Stimulated activated CD8-positive, alpha-beta memory T cell treated with anti-CD3 and anti-CD28 coated beads, Interleukin-15, amount 100 ng/mL, for 4 hours (primary cell): Measurements from ENCODE around the gene FIBCD1.

Experiments
- DNase-seq, 2 donors: peaks; one replicate each; pipeline ENCODE4 v3.0.0-alpha.2; 2020; ENCODE audit warnings: low read depth in 2 of 2

The FIBCD1 gene

DNA sequence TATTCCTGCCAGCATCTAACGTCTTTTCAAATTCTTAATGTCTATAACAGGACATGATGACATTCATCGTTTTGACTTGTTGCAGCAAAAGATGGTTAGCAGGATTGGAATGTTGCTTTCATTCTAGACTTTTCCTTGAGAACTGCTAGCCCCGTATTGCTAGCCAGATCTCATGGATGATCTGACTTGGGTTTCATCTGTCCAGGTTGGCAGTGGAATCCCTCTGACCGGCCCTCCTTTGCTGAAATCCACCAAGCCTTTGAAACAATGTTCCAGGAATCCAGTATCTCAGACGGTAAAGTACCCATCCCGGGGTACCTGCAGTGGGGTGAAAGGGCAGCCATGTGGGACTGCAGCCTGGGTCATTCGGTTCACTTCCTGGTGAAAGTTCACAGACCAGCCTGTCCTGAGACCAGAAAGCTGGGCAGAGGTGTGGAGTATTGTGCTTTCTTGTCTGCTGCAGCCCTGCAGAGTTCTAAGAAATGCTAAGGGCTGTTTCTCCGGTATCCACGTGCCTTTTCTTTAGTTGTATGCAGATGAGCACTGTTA is 59.1 kb downstream of the FIBCD1 start:
- DNase-seq = no peak

DNA sequence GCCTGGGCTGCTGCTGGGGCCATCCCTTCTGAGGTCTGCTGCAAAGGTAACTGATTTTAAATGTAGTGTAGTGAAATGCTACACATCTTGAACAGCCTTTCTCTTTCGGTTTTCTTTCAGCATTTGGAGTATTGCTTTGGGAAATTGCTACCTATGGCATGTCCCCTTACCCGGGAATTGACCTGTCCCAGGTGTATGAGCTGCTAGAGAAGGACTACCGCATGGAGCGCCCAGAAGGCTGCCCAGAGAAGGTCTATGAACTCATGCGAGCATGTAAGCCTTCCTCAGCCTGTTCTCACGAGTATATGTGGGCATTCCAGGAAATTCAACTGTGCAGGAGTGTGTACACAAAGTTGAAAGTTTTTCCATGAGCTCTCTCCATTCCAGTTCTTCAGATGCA is 60.8 kb downstream of the FIBCD1 start:
- DNase-seq = no peak

DNA sequence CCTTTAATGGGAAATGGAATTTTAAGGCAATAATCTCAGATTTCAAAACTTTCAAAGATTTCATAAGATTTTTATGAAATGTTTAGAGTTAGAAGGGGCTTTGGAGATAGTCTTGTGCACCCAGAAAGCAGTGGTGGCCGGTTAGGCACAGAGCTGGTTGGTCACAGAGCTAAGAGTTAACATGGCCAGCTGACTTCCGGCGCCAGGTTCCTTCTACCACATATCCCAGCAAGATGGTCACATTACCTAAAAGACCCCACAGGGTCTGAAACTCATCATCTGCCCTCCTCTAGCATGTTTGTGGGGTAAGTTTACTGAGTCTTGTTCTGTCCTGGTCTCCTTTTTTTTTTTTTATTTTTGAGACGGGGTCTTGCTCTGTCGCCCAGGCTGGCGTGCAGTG is 61.7 kb downstream of the FIBCD1 start:
- DNase-seq = no peak

DNA sequence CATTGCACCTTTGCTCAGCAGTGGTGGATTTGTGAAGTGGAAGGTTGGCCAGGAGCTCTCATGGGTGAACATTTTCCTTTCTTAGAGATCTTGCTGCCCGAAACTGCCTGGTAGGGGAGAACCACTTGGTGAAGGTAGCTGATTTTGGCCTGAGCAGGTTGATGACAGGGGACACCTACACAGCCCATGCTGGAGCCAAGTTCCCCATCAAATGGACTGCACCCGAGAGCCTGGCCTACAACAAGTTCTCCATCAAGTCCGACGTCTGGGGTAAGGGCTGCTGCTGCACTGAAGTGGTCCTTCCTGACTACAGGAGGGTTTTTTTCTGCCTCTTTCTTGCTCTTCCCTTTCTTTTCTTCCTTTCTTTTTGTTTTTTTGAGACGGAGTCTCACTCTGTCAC is 64.3 kb downstream of the FIBCD1 start:
- DNase-seq = no peak

DNA sequence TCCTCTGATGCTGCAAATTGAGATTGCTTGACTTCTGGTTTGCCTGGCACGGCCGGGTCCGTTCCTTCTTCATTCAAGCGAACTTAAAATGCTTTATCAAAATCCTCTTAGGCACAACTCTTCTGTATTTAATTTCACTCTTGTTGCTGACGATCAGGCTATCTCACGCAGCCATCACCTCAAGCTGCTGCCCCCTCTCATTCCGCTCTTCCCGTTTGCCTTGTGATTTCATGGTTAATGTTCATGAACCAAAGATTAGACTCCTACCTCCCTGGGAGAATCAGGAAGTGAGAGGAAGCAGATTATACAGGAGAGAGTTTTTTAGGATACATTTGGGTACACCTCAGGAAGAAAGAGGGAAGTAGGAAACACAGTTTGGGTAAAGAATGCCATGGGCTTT is 65.1 kb downstream of the FIBCD1 start:
- no peak for DNase-seq

DNA sequence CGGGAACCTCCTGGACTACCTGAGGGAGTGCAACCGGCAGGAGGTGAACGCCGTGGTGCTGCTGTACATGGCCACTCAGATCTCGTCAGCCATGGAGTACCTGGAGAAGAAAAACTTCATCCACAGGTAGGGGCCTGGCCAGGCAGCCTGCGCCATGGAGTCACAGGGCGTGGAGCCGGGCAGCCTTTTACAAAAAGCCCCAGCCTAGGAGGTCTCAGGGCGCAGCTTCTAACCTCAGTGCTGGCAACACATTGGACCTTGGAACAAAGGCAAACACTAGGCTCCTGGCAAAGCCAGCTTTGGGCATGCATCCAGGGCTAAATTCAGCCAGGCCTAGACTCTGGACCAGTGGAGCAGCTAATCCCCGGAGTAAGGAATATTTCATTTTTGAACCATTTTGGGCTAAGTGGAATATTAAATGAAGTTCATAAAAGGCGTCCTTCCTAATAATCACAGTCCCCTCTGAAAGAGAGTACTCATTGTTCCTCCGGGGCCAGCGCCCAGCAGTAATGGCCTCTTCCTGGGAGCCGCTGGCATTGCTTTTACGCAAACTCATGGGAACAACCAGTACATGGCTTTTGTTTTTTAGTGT is 66.0 kb downstream of the FIBCD1 start:
- no peak for DNase-seq

DNA sequence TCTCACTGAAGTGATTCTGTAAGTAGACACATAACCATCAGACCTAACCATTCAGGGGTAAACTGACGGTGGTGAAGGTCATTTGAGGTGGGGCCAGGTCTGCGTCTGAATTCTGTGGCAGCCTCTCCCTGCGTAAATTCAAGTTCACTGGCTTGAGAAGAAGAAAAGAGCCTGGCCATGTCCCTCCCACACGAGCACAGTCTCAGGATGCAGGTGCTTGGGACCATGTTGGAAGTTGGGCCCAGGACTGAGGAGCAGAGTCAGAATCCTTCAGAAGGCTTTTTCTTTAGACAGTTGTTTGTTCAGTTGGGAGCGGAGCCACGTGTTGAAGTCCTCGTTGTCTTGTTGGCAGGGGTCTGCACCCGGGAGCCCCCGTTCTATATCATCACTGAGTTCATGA is 66.5 kb downstream of the FIBCD1 start:
- no peak for DNase-seq

DNA sequence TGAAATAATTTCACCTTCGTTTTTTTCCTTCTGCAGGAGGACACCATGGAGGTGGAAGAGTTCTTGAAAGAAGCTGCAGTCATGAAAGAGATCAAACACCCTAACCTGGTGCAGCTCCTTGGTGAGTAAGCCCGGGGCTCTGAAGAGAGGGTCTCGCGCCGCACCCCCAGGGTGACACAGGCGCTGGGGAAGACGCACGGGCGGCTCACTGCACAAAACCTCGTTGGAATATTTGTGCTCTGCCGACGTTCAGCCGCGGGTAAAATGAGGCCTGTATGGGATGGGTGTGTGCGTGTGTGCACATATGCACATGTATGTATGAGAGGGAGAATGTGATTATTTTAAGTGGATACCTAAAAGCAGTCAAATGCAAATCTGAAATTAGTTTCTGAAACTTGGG is 67.0 kb downstream of the FIBCD1 start:
- no peak for DNase-seq

DNA sequence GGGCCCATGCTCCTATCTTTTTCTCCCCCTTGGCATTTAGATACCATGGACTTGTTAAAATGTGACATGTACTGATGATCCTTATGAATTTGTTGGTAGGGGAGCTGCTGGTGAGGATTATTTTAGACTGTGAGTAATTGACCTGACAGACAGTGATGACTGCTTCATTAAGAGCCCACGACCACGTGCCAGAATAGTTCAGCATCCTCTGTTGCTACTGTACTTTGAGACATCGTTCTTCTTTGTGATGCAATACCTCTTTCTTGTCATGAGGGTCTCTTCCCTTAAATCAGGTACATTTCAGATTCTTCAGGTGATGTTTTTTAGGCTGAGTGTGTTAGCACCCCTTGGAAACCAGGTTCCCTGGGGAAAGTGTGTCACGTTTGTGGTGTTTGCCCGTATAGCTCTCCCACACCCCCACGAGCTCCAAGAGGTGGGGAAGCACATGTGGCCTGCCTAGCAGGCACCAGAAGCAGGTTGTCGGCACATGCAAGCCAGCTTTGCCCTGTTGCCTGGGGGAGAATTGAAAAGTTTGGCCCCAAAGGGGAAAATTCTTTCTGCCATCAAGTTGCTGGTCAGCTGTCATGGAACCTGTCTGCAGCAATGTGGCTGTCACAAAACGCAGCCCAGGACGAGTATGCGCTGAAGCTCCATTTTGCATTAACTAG is 67.5 kb downstream of the FIBCD1 start:
- DNase-seq = no peak

DNA sequence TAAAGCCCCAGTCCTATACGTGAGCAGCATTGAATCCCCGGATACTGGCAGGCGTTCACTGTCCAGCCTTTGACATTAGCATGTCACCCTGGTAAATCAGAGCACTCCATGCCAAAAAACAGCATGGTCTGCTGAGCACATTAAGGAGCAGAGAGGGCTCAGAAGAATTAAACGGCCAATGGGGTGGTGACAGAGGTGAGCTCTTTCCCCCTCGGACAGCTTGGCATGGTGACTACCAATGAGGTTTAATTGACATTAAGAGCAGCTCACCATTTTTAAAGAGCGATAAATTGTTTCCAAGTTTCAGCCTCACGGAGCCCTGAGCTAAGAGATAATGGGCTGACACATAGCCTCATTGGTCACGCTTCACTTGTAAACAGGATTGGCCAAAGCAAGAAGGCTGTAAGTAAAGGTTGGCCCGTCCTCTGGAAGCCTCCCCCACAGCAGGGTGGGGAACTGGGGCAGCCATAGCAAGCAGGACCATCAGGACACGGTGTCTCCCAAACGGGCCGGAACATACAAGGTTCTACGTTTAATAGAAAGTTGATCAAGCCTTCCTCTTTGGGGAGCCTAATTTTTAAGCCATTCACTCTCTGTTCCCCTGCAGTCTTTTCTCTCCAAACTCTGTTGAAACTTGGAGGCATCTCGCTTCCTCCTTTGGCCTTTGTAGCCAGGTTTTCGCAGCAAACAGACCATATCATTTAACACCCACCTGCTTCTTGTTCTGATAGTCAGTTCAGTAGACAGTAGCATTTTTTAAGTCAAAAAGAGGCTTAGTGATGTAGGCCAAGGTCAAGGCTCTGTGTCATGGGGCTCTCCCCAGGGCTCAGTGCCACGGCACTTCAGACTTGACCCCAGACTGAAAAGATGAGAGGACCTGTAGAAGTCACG is 68.3 kb downstream of the FIBCD1 start:
- no peak for DNase-seq

DNA sequence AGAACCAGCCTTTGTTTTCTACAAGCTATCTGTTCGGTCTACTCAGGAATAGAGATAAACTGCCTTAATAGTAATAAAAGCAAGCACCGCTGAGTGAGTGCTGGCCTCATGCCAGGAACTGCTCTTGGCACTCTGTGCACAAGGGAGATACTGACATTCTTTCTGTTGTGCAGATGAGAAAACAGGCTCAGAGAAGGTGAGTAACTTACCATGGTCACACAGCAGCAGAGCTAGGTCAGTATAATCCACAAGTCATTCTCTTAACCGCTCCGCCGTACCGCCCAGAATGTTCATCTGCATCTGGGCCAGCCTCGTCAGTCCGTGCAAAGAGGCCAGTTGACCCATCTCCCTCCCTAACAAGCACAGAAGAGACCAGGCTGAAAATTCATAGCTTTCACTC is 69.8 kb downstream of the FIBCD1 start:
- no peak for DNase-seq

DNA sequence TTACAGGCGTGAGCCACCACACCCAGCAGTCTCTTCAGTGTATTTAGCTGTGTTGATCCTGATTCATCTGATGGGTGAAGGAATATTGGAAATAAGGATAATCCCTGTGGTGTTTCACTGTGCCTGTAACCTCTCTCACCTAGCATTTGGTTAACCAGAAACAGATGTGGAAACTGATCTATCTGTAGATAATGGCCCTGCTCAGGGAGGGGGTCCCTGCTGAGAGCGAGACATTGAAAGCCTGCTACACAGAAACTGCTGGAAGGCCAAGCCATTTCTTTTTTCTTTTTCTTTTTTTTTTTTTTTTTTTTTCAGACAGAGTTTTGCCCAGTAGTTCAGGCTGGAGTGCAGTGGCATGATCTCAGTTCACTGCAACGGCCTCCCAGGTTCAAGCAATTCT is 70.8 kb downstream of the FIBCD1 start:
- no peak for DNase-seq

DNA sequence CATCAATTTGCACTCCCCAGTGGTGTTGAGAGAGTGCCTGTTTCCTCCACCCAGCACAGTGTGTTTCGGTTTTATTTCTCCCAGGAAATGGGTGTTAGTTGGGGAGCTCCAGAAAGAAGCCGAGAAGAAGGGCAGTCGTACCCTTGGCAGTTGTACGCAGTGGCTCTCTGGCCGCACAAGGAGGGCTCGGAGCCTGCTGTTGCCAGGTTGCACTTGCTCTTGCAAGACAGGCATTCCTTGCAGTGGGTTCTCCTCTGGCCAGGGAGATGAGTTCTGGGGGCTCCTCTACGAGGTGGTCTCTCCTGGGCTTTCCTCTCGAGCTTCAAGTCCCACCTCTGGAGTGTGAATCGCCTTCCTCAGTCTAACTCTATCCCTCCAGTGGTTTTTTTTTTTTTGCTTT is 71.5 kb downstream of the FIBCD1 start:
- no peak for DNase-seq

DNA sequence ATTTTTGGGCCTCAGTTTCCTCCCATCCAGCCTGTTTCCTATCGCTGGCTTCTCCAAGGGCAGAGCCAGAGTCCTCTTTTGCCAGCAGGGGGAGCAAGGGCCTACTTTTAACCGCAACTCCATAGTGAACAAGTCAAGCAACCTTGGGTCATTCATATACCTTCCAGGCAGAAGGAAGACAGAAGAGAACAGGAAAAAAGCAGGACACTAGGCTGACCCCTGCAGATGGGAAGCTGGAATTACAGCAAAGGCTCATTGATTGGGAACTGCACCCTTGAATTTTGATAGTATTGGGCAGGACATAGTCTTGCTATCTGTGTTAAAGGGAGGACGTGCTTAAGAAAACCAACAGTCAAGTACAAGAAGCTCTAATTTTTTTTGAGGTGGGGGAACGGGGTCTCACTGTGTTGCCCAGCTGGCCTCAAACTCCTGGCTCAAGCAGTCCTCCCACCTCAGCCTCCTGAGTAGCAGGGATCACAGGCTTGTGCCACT is 72.5 kb downstream of the FIBCD1 start:
- peak in 1 of 2 donors; percentile 17 for DNase-seq

DNA sequence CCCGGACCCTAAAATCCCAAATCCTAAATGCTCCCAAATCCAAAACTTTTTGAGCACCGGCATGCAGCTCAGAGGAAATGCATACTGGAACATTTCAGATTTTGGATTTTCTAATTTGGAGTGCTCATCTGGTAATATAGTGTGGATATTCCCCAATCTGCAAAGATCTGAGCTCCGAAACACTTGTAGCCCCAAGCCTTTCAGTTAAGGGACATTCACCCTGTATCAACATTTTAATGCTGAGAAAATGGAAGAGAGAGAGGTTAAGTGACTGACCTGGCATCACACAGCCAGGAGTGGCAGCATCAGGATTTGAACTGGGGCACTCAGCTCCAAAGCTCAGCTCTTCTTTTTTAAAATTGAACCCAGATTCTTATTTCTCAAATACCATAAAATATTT is 73.1 kb downstream of the FIBCD1 start:
- DNase-seq = no peak

DNA sequence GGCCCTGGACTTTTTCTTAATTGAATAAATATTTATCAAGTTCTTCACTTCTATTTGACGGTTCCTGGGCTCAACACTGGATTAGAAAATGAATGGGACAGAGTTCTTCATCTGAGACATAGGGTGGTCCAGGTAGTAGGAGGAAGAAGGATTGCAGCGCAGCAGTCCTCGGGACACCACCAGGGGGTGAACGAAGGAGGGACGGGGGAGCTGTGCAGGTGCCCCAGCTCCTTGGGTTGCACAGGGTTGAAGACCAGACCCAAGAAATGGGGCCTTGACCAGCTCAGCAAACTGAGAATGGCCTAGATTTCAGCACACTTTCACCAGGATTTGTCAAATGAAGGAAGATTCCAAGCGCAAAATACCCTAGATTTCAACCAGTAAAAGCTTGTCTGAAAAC is 74.5 kb downstream of the FIBCD1 start:
- no peak for DNase-seq

DNA sequence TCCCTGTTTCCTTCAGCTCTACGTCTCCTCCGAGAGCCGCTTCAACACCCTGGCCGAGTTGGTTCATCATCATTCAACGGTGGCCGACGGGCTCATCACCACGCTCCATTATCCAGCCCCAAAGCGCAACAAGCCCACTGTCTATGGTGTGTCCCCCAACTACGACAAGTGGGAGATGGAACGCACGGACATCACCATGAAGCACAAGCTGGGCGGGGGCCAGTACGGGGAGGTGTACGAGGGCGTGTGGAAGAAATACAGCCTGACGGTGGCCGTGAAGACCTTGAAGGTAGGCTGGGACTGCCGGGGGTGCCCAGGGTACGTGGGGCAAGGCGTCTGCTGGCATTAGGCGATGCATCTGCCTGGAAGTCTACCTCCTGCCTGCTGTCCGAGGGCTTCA is 76.3 kb downstream of the FIBCD1 start:
- no peak for DNase-seq

DNA sequence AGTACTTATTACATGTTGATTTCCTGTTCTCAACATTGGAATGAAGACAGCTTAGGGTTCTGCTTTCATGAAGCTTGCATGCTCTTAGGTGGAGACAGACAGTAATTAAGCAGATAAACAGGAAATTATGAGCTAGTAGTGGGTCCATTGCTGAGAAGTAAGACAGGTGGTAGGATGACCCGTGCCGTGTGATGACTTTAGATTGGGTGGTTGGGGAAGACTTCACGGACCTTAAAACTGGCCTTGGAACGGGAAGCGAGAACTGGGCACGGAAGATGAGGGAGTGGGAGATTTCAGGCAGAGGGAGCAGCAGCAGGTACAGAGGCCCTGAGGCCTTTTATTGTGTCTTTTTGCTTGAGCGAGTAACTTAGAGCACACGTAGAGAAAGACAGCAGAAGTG is 76.8 kb downstream of the FIBCD1 start:
- no peak for DNase-seq

DNA sequence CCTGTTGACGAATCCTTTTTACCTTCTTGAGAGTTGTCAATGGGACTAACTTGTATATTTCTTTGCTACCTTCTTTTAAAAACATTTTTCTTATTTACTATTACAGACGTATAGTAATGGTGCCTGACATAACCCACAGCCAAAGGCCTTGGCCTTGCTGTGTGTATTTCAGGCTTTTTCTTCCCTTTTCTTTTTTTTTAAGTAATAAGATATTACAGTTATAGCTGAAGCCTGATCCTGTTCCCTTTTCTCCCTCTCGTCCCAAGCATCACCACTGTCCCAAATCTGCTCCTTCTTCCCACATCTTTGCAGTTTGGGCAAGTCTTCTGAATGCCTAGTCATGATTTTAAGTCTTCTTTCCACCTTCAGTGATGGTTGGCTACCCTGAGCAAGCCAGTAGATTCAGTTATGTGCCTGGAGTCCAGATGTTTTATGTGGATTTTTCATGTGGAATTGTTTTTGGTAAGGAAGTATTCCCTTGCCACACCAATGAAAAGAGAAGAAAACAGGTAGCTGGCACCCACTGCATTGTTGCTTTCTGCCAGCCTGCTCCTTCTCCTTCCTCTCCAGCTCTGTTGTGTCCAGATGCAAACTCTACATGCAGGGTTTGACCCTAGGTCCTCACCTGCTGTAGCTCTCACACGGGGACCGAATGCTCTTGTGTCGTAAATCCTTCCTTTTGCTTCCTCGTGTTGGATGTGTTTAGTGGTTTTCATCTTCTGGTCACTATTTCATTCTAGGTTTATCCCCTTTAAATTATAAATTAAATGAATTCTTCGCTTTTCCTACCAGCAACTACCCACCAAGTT is 77.5 kb downstream of the FIBCD1 start:
- DNase-seq = no peak

DNA sequence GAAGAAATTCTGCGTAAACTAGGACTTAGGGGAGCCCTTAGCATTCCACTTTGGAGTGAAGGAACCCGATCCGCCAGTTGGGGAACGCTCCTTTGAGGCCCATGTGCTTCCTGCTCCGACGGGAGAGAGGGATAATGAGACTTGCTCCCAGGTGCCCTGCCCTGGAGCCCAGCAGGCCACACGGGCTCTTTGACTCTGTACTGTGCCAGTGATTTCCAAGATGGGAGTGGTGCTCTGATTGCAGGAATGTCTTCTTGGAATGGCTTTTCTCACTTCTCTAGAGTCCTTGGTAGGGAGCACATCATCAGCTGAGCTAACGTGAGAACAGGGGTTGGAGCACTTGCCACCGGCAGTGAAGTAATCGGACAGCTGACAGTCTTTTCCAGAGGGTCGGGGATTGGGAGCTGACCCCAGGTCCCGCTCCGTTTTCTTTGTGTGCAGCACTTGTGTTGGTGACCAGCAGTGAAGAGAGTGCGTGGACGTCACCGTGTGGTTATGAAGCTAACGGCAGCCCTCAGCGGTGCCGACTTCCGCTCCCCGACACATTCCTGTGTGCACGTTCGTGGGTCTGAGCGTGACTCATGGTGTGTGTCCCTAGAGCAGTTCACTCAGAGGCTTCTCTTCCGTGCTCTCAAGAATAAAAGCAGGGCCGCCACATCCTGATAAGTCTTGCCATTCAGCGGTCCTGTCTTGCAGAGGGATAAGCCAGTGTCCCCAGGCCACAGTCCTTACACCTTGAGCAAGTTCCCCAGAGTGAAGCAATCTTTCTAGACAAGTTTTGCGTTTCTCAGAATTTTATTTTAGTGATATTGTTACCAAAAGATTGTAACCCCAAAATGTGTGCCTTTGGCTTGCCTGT is 78.4 kb downstream of the FIBCD1 start:
- DNase-seq = no peak
